Upper lobe of right lung (tissue), 1 donor: ENCODE measurements around the gene NDOR1. TPM values are rescaled to one million over a fixed set of nuclear protein-coding genes. Genes with fewer than 3 reads are reported as not detected.

Source experiments
- ATAC-seq: fragments of 200-7000 bp; cut with Tn5 transposase; one replicate; pipeline ENCODE4 v1.9.1; 2020; ENCODE audit warnings: mild to moderate bottlenecking, moderate library complexity
- DNase-seq: peaks from one replicate; pipeline ENCODE4 v3.0.0-alpha.2; 2020
- H3K27ac ChIP-seq: fragments of 200-600 bp; one replicate; pipeline ENCODE4 v1.8.0; 2022
- H3K27me3 ChIP-seq: fragments of 200-600 bp; one replicate; pipeline ENCODE4 v1.8.0; 2022; ENCODE audit warnings: mild to moderate bottlenecking
- H3K36me3 ChIP-seq: fragments of 200-600 bp; one replicate; pipeline ENCODE4 v1.8.0; 2022
- H3K4me1 ChIP-seq: fragments of 200-600 bp; one replicate; pipeline ENCODE4 v1.8.0; 2022
- H3K4me3 ChIP-seq: fragments of 200-600 bp; one replicate; pipeline ENCODE4 v1.8.0; 2022; ENCODE audit warnings: mild to moderate bottlenecking
- H3K9me3 ChIP-seq: fragments of 200-600 bp; one replicate; pipeline ENCODE4 v1.8.0; 2022
- intact Hi-C: fragments of 100-400 bp; cut with DNase I; formaldehyde crosslinking; loops from one replicate; pipeline ENCODE4 v1.11.0; 2022
- total RNA-seq: library from RNA; stranded (reverse); fragmentation: NEBNext Ultra II Directional; extraction: Animal tissue kit (Norgen Biotek cat#: 25700); gene quantifications from one replicate; pipeline ENCODE4 v1.2.1, GENCODE V29; 2021
- TF ChIP-seq, protein P1 (sequence below): fragments of 200-600 bp; IDR thresholded peaks from one replicate; pipeline ENCODE4 v1.8.0; 2022; ENCODE audit warnings: antibody characterized with exemption
- donor health status: DM: no; HTN: yes; CAD: no; lungs with severe emphysema.

Gene NDOR1
- total RNA-seq, 1 donor from 2014 or later, result 16.7 TPM

DNA sequence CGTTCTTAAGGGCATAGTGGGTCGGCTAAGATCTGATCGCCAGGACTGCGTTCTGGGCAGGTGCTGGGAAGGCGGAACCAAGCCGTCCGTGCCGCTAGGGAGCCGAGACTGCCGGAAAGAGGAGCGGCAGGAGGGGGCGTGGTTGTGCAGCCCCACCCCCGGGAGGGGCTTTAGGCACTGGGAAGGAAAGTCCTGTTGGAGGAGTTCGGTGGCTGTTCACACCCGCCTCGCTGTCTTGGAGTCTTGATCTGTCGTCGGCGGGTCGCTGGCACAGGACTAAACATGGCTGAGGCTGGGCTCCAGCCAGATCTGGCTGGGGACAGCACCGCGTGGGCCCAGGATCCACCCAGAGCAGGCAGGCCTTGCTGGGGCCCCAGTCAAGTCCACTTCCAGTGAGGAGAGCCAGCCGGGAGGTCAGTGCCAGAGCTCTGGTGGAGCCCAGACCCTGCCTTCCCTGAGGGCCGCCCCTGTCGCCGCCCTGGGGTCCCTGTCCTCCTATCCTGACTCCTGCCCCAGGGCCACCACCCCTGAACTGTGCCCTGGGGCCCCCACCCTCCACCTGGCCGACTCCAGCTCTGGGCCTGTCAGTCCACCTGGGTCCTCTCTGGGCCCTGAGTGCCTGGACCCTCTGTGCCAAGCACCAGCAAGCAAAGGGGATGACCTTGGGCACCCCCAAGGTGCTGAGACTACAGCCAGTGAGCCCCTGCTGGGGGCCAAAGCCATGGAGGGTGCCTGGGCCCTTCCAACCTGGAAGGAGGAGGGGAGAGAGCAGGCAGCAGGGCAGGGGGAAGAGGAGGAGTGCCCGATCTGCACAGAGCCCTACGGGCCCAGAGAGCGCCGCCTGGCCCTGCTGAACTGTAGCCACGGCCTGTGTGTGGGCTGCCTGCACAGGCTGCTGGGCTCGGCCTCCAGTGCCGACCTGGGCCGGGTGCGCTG lies 12.0 kb downstream of the NDOR1 start:
- Histone ChIP-seq H3K27ac (peak overlapping the region; percentile 63), H3K36me3 (no peaks in the 10 kb centered on the region), H3K9me3 (no peaks in the 10 kb centered on the region), H3K4me3 (peak overlapping the region; percentile 36), H3K27me3 (no peaks in the 10 kb centered on the region), H3K4me1 (peaks cover 3% of the 10 kb centered on the region)
- TF ChIP-seq, protein P1, sequence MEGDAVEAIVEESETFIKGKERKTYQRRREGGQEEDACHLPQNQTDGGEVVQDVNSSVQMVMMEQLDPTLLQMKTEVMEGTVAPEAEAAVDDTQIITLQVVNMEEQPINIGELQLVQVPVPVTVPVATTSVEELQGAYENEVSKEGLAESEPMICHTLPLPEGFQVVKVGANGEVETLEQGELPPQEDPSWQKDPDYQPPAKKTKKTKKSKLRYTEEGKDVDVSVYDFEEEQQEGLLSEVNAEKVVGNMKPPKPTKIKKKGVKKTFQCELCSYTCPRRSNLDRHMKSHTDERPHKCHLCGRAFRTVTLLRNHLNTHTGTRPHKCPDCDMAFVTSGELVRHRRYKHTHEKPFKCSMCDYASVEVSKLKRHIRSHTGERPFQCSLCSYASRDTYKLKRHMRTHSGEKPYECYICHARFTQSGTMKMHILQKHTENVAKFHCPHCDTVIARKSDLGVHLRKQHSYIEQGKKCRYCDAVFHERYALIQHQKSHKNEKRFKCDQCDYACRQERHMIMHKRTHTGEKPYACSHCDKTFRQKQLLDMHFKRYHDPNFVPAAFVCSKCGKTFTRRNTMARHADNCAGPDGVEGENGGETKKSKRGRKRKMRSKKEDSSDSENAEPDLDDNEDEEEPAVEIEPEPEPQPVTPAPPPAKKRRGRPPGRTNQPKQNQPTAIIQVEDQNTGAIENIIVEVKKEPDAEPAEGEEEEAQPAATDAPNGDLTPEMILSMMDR, result no peak
- ATAC-seq (peak; percentile 72), DNase-seq (peak; percentile 89)
- intact Hi-C loops, result no loop called here

DNA sequence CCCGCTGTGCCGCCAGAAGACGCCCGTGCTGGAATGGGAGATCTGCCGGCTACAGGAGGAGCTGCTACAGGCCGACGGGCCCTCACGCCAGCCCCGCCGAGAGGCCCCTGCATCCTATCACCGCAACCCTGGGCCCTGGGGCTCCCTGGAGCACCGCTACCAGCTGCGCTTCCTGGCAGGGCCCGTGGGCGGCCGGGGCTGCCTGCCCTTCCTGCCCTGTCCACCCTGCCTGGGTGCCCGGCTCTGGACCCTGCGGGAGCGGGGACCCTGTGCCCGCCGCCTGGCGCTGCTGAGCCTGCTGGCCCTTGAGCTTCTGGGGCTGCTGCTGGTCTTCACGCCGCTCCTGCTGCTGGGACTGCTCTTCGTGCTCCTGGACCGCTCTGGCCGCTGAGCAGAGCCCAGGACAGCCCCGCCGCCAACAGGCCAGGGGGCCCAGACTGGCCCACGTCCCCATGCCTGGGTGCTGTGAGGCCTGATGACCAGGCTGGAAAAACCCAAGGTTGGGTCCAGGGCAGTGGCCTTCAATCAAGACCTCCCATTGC lies 12.8 kb downstream of the NDOR1 start:
- Histone ChIP-seq H3K27ac (peak overlapping the region; percentile 6), H3K27me3 (no peaks in the 10 kb centered on the region), H3K4me3 (no peak overlapping the region), H3K9me3 (no peaks in the 10 kb centered on the region), H3K4me1 (peaks cover 9% of the 10 kb centered on the region), H3K36me3 (no peaks in the 10 kb centered on the region)
- intact Hi-C loops, result no loop called here
- DNase-seq (no peak), ATAC-seq (no peak)
- TF ChIP-seq, protein P1, result no peak

- H3K36me3 ChIP-seq, result no peaks in the 10 kb centered on the region
- intact Hi-C loops, result no loop called here
- no peaks in the 10 kb centered on the region for H3K27me3 ChIP-seq
- no peak overlapping the region for H3K4me3 ChIP-seq
- TF ChIP-seq, protein P1, result no peak
- no peaks in the 10 kb centered on the region for H3K9me3 ChIP-seq
- peak; percentile 32 for ATAC-seq
- H3K27ac ChIP-seq, result peak overlapping the region; percentile 6
- H3K4me1 ChIP-seq, result peaks cover 9% of the 10 kb centered on the region
- no peak for DNase-seq
Measured at GRCh38 chr9:137218754-137219271, 13.3 kb downstream of the NDOR1 start.

GRCh38 chr9:137219757-137220316 lies 14.3 kb downstream of the NDOR1 start:
- no peak for ATAC-seq
- intact Hi-C loops, result no loop called here
- Histone ChIP-seq H3K36me3 (no peaks in the 10 kb centered on the region), H3K27ac (no peak overlapping the region), H3K27me3 (no peaks in the 10 kb centered on the region), H3K9me3 (no peaks in the 10 kb centered on the region), H3K4me3 (no peak overlapping the region), H3K4me1 (peaks cover 14% of the 10 kb centered on the region)
- DNase-seq, result no peak
- TF ChIP-seq, protein P1, result no peak

- ATAC-seq (no peak), DNase-seq (no peak)
- intact Hi-C loops, result no loop called here
- TF ChIP-seq, protein P1, result no peak
- no peaks in the 10 kb centered on the region for H3K36me3 ChIP-seq
- H3K27ac ChIP-seq, result no peak overlapping the region
- H3K27me3 ChIP-seq, result no peaks in the 10 kb centered on the region
- no peak overlapping the region for H3K4me3 ChIP-seq
- peaks cover 14% of the 10 kb centered on the region for H3K4me1 ChIP-seq
- no peaks in the 10 kb centered on the region for H3K9me3 ChIP-seq
Measured at GRCh38 chr9:137220317-137221094, 15.0 kb downstream of the NDOR1 start.
